Measurements from ENCODE around the gene FIGN.

DNA sequence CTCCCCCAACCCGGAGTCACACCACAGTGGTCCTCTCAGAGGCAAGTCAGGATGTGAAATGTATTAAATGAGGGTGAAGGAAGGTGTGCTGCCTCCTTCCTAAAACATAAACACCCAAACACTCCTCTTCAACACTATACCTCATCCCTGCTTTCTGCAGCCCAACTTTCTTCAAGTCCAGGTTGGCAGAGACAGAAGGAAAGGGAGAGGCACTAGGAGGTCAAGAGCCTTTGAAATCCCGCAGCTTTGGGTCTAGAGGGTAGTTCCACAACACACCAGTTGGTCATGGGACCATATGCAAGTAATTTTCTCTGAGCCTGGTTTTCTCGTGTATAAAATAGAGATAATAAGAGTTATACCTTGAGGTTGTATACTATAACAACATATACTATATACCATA lies 38.4 kb downstream of the FIGN start:
- no peak for TF ChIP-seq RFX5 (IDR thresholded peaks at IDR 0.05; ENCODE audit: borderline replicate concordance, low read depth, low read length)
- no peak for TF ChIP-seq POLR2A (IDR thresholded peaks at IDR 0.05; ENCODE audit: control extremely low read depth in 1 of 2, low read depth in 2 of 2, low read length in 2 of 2)
- TF ChIP-seq YY1 (IDR thresholded peaks at IDR 0.05; ENCODE audit: low read depth, low read length) = no peak
- no peak for TF ChIP-seq SRF (IDR thresholded peaks at IDR 0.05; ENCODE audit: low read depth, low read length)
- TF ChIP-seq EZH2 (IDR thresholded peaks at IDR 0.05; ENCODE audit: low read depth, low read length, severe bottlenecking) = no peak
- no peak for TF ChIP-seq GABPA (IDR thresholded peaks at IDR 0.05; ENCODE audit: borderline replicate concordance, insufficient read depth, low read length)
- TF ChIP-seq POLR2AphosphoS5 (IDR thresholded peaks at IDR 0.05; ENCODE audit: low read depth, low read length) = no peak
- no peak for TF ChIP-seq TCF12 (IDR thresholded peaks at IDR 0.05; ENCODE audit: low read depth, low read length)
- no peak for TF ChIP-seq TAF1 (IDR thresholded peaks at IDR 0.05; ENCODE audit: low read depth, low read length)
- no peak for TF ChIP-seq CTCF (IDR thresholded peaks at IDR 0.05; ENCODE audit: control extremely low read depth in 1 of 3, insufficient read depth in 1 of 3, low read depth in 1 of 3, low read length in 3 of 3)
- TF ChIP-seq, protein P1, sequence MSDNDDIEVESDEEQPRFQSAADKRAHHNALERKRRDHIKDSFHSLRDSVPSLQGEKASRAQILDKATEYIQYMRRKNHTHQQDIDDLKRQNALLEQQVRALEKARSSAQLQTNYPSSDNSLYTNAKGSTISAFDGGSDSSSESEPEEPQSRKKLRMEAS (IDR thresholded peaks at IDR 0.05) = no peak
- no peak for TF ChIP-seq RAD21 (IDR thresholded peaks at IDR 0.05 in 1 of 2, conservative IDR thresholded peaks at IDR 0.05 in 1 of 2; ENCODE audit: low read depth in 2 of 2, low read length in 2 of 2)
- TF ChIP-seq HDAC6 (IDR thresholded peaks at IDR 0.05; ENCODE audit: low read depth, low read length) = no peak

Measured in H1 (cell line).